GM23248 (cell line): Measurements from ENCODE around the gene RERE.

Experiments used
- EZH2 ChIP-seq: fragments of 200-600 bp; sonication (generic); IDR thresholded peaks from 2 replicates; pipeline ENCODE4 v1.6.1; 2018; ENCODE audit warnings: antibody characterized with exemption, mild to moderate bottlenecking; ENCODE audit not compliant: insufficient read depth, poor library complexity, severe bottlenecking
- EZH2phosphoT487 ChIP-seq: fragments of 200-600 bp; sonication (generic); IDR thresholded peaks from 2 replicates; pipeline ENCODE4 v1.6.1; 2018; ENCODE audit warnings: antibody characterized with exemption, moderate library complexity, mild to moderate bottlenecking, low read depth; ENCODE audit not compliant: insufficient read depth

- TF ChIP-seq EZH2 (no peak), EZH2phosphoT487 (no peak)
Observed at GRCh38 chr1:8350914-8351684, 466.3 kb downstream of the RERE start.
